BJ (cell line): ENCODE results near the gene BCL2L1. TPM values are rescaled to one million over a fixed set of nuclear protein-coding genes. Genes with fewer than 3 reads are reported as not detected.

Source experiments
- CTCF ChIA-PET: fragments of 350-600 bp; formaldehyde crosslinking; extraction: SDS; loops from one replicate; lab custom pipeline; 2021; ENCODE audit warnings: antibody characterized with exemption, inconsistent platforms; lab: Yijun Ruan, JAX
- POLR2A ChIA-PET: fragments of 300-600 bp; sonication (Branson Sonifier 250); formaldehyde crosslinking; extraction: SDS; loops from one replicate; lab custom pipeline; 2021; ENCODE audit warnings: antibody characterized with exemption; lab: Charles Lee
- DNase-seq: peaks from one replicate; pipeline ENCODE4 v3.0.0-alpha.2; 2011; ENCODE audit warnings: low read depth
- H3K27me3 ChIP-seq: 2 replicates; pipeline ENCODE4 v1.6.0; 2011; ENCODE audit warnings: low read length; ENCODE audit not compliant: control insufficient read depth, insufficient read depth
- H3K36me3 ChIP-seq: 2 replicates; pipeline ENCODE4 v1.5.1; 2011; ENCODE audit warnings: low read length; ENCODE audit not compliant: control insufficient read depth, insufficient read depth
- H3K4me3 ChIP-seq: 2 replicates; pipeline ENCODE4 v1.5.1; 2011; ENCODE audit warnings: low read depth, mild to moderate bottlenecking, control low read depth, low read length
- CTCF ChIP-seq: IDR thresholded peaks from 2 replicates; pipeline ENCODE4 v1.5.1; 2011; ENCODE audit warnings: low read depth, mild to moderate bottlenecking, control low read depth, inconsistent platforms, low read length, moderate library complexity; ENCODE audit not compliant: insufficient read depth
- polyA minus RNA-seq: library from RNA; depleted of rRNA, polyadenylated mRNA; stranded (reverse); fragments of >200 nt; gene quantifications from 2 replicates; pipeline ENCODE4 v1.2.3, GENCODE V29; 2011; rRNA and poly(A)+ RNA removed
- polyA plus RNA-seq: library from polyadenylated mRNA; depleted of rRNA; stranded (reverse); fragments of >200 nt; gene quantifications from 2 replicates; pipeline ENCODE4 v1.2.3, GENCODE V29; 2011; rRNA removed

BCL2L1 gene
- 73.2 and 90.7 TPM in 2 replicates for polyA plus RNA-seq
- polyA minus RNA-seq: 33.1 and 46.3 TPM in 2 replicates

DNA sequence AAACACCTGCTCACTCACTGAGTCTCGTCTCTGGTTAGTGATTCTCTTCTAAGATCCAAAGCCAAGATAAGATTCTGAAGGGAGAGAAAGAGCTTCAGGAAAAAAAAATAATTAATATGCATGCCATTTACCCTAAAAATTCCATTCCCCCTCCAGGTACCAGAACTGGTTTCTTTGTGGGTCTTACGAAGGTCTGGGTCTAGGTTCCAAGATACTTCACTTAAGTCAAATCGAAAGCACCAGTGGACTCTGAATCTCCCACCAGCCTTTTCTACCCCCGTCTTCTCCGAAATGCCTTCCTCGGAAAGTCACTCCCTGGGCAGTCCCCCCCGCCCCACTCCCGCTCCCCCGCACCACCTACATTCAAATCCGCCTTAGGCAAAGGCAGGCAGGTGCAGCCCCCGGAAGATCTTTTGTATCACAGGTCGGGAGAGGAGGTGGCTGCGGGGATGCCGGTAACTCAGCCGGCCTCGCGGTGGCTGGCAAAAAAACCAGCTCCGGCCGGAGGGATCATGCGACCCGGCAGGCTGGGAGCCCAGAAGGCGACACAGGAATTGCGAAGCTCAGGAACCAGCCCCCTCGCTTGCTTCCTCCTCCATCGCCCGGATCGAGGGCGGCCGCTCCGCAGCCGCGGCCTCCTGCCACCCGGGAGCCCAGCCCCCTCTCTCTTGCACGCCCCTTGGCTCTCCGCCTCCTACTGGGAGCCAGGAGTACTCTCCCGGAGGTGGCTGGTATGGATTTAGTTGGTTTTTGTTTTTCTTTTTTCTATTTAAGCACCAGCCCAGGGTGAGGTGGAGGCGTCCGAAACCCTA lies at the start of gene BCL2L1:
BCL2L1 (minus strand) TSS at position 612 of the 812 bp plus-strand sequence. CDS start 650 bp downstream, outside the sequence.
- Histone ChIP-seq H3K27me3 (no peaks in the 10 kb centered on the region), H3K36me3 (no peaks in the 10 kb centered on the region; the same call in 1 of the 2 replicates), H3K4me3 (peak within 1 kb of the TSS; percentile 84)
- ChIA-PET CTCF (interaction anchor here (0.6 to 10.9 kb wide), 19 partner anchors 9 to 159 kb away, joined by 3 to 287 read pairs (median 5); no protein-coding TSS in a partner anchor), POLR2A (interaction anchor here (0.6 to 0.7 kb wide), 3 partner anchors 9 to 150 kb away, joined by 3 to 7 read pairs (median 5); no protein-coding TSS in a partner anchor)
- DNase-seq: no peak
- peak; percentile 87 for TF ChIP-seq CTCF

GRCh38 chr20:31770243-31770642 lies 47.6 kb upstream of the BCL2L1 start:
- Histone ChIP-seq H3K4me3 (no peak overlapping the region), H3K36me3 (no peaks in the 10 kb centered on the region), H3K27me3 (no peaks in the 10 kb centered on the region)
- ChIA-PET CTCF (interaction anchor here (1.2 to 1.3 kb wide), 2 partner anchors 46 to 48 kb away, joined by 3 read pairs; partner anchors contain the start of gene BCL2L1), POLR2A (interaction anchor here (0.6 kb wide), 3 partner anchors 15 to 166 kb away, joined by 4 to 6 read pairs (median 4); no protein-coding TSS in a partner anchor)
- no peak for DNase-seq
- TF ChIP-seq CTCF: no peak

- DNase-seq: no peak
- H3K4me3 ChIP-seq: no peak overlapping the region
- no peaks in the 10 kb centered on the region for H3K27me3 ChIP-seq
- POLR2A ChIA-PET: no interaction called here
- CTCF ChIA-PET: interaction anchor here (1.2 kb wide), 1 partner anchor 46 kb away, joined by 3 read pairs; no protein-coding TSS in a partner anchor
- H3K36me3 ChIP-seq: no peaks in the 10 kb centered on the region
- TF ChIP-seq CTCF: no peak
Measured at GRCh38 chr20:31769681-31770080, 47.0 kb upstream of the BCL2L1 start.

DNA sequence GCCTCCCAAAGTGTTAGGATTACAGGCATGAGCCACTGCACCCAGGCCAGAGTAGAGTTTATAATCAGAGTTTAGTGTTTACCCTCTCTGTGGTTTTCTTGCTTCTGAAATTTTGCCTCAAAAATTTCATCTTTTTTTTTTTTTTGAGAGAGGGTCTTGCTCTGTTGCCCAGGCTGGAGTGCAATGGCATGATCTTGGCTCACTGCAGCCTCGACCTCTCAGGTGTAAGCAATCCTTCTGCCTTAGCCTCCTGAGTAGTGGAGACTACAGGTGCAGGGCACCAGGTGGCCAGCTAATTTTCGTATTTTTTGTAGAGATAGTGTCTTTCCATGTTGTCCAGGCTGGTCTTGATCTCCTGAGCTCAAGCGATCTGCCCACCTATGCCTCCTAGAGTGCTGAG lies 45.1 kb upstream of the BCL2L1 start:
- Histone ChIP-seq H3K27me3 (no peaks in the 10 kb centered on the region), H3K36me3 (no peaks in the 10 kb centered on the region), H3K4me3 (no peak overlapping the region)
- no peak for DNase-seq
- ChIA-PET POLR2A (no interaction called here), CTCF (no interaction called here)
- TF ChIP-seq CTCF: no peak

GRCh38 chr20:31764641-31765305 lies 42.1 kb upstream of the BCL2L1 start:
- Histone ChIP-seq H3K36me3 (no peaks in the 10 kb centered on the region), H3K27me3 (no peaks in the 10 kb centered on the region), H3K4me3 (no peak overlapping the region)
- TF ChIP-seq CTCF: no peak
- ChIA-PET CTCF (no interaction called here), POLR2A (no interaction called here)
- DNase-seq: no peak
